HUES48 (cell line): ENCODE measurements around the gene BCAS1.

ENCODE experiments used
- H3K27ac ChIP-seq: one replicate; pipeline ENCODE4 v1.7.0; 2013; ENCODE audit warnings: low read depth, low read length, inconsistent platforms
- H3K27me3 ChIP-seq: 2 replicates; pipeline ENCODE4 v1.6.1; 2013; ENCODE audit warnings: mild to moderate bottlenecking, low read length; ENCODE audit not compliant: control insufficient read depth, insufficient read depth
- H3K36me3 ChIP-seq: 2 replicates; pipeline ENCODE4 v1.6.1; 2013; ENCODE audit warnings: low read length; ENCODE audit not compliant: control insufficient read depth, insufficient read depth
- H3K4me1 ChIP-seq: 2 replicates; pipeline ENCODE4 v1.6.1; 2013; ENCODE audit warnings: mild to moderate bottlenecking, low read length; ENCODE audit not compliant: control insufficient read depth, insufficient read depth
- H3K4me3 ChIP-seq: 2 replicates; pipeline ENCODE4 v1.5.1; 2013; ENCODE audit warnings: mild to moderate bottlenecking, low read depth, low read length
- H3K9ac ChIP-seq: 2 replicates; pipeline ENCODE4 v1.6.1; 2013; ENCODE audit warnings: mild to moderate bottlenecking, low read depth, low read length, moderate library complexity
- H3K9me3 ChIP-seq: 2 replicates; pipeline ENCODE4 v1.6.1; 2013; ENCODE audit warnings: low read length; ENCODE audit not compliant: control insufficient read depth, insufficient read depth

Gene BCAS1

DNA sequence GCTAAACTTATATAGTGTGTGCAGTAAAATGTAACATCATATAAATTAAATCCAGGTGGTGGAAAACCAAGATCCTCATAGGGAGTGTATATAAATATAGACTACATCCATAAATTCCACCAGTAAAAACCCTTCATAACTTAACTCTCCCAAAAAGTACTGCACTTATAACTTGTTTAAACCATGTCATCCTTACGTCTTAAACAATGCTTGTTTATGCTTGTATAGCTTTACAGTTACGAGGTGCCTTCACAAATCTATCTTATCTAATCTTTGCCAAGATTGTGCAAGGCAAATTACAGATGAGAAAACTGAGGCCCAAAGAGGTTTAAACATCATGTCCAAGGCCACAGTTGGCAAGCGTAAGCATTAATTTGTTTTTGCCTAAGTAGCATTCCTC, 71.3 kb downstream of the BCAS1 start:
- Histone ChIP-seq H3K4me1 (no peaks in the 10 kb centered on the region), H3K9ac (no peak overlapping the region), H3K36me3 (no peaks in the 10 kb centered on the region), H3K27me3 (no peaks in the 10 kb centered on the region), H3K9me3 (no peaks in the 10 kb centered on the region), H3K4me3 (no peak overlapping the region), H3K27ac (no peak overlapping the region)

DNA sequence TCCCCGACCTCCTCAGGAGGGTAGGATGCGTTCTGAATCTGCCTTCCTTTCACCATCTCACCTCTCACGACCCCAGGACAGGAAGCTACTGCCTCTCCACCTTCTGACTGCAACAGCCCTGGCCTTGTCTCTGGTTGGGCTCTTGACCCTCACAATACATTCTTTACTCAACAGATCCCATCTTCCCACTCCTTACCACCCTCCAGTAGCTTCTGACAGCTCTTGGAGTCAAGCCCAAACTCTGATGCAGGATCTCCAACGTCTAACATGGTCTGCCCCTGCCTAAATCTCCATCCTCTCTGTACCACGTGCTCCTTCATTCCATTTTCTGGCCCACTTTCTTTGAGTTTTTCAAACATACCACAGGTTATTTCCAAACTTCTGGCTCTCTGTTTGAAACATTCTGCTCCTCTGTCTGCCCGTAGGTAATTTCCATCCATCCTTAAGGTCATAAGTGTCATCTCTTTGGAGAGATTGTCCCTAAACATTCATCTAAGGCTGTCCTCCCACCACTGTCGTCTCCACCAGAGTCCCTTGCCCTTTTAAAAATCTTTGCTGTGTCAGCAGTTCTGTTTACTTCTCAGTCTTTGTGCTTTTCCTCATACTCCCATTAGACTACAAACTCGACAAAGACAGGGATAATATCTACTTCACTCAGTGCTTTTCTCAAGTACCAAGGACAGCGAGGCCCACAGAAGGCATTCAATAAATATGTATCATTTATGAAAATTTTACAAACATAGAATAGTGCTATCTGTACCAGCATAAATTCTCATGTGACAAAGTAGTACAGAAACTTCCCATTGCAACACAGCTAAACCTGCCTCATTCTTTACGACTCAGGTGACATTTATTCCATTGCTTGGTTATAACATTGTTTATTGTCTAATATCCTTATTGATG, 73.6 kb downstream of the BCAS1 start:
- Histone ChIP-seq H3K4me1 (no peaks in the 10 kb centered on the region), H3K36me3 (no peaks in the 10 kb centered on the region), H3K4me3 (no peak overlapping the region), H3K27me3 (no peaks in the 10 kb centered on the region), H3K9ac (no peak overlapping the region), H3K9me3 (no peaks in the 10 kb centered on the region), H3K27ac (no peak overlapping the region)

DNA sequence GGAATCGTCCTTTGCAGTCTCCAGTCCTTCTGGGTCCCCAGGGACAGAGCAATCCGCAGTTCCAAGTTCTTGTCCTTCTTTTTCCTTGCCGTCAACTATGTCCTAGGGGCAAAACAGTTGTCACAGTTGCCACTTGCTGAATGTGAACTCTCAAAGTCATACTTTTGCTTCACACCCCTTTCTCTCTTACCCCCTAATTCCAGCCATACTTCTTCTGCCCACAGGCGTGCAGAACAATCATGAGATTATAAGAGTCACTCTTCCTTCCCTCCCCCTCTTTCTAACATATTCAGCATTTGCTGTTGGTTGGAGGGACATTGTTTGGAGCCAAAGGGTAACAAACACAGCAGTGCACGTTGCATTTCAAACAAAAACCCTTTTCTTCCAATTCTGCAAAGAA, 74.4 kb downstream of the BCAS1 start:
- Histone ChIP-seq H3K9ac (no peak overlapping the region), H3K9me3 (no peaks in the 10 kb centered on the region), H3K36me3 (no peaks in the 10 kb centered on the region), H3K27me3 (no peaks in the 10 kb centered on the region), H3K4me3 (no peak overlapping the region), H3K27ac (no peak overlapping the region), H3K4me1 (no peaks in the 10 kb centered on the region)

DNA sequence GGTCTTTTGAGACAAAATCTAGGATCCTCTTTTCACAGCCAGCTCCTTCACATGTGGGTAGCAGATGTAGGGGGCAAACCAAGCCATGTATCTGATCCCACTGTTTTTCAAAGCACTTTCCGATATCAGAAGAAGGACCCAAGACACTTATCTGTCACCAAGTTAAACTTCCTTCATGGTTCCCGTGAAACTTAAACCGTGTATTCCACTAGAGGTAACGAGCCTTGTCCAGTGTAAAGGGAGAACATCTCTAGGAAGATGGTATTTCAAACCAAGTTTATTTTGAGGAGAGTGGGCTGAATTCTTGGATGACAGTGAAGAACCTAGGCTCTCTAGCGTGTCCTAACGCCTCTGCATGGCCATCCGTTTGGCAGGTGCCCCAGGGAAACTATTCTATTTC, 76.3 kb downstream of the BCAS1 start:
- no peak overlapping the region for H3K9ac ChIP-seq
- no peaks in the 10 kb centered on the region for H3K9me3 ChIP-seq
- no peaks in the 10 kb centered on the region for H3K27me3 ChIP-seq
- no peaks in the 10 kb centered on the region for H3K4me1 ChIP-seq
- H3K4me3 ChIP-seq, result no peak overlapping the region
- H3K36me3 ChIP-seq, result no peaks in the 10 kb centered on the region
- H3K27ac ChIP-seq, result no peak overlapping the region

DNA sequence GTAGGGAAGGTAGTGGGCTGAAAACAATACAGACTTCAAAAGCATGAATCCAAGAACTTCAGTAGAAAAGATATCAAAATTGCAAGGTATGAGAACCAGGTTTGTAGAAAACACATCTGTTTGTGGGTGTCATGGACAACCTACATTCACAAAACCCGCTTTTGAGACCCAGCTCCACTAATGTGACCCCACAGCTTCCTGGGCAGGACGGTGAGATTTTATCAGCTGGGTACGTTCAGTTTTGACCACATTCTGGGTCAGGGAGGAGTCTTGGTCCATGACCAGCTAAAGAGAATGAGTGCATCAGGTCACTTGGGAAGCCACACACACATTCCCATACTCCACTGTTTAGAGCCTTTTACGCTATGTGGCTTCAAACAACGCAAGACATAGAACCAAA, 77.1 kb downstream of the BCAS1 start:
- Histone ChIP-seq H3K27ac (no peak overlapping the region), H3K27me3 (no peaks in the 10 kb centered on the region), H3K9ac (no peak overlapping the region), H3K4me3 (no peak overlapping the region), H3K9me3 (no peaks in the 10 kb centered on the region), H3K4me1 (no peaks in the 10 kb centered on the region), H3K36me3 (no peaks in the 10 kb centered on the region)

DNA sequence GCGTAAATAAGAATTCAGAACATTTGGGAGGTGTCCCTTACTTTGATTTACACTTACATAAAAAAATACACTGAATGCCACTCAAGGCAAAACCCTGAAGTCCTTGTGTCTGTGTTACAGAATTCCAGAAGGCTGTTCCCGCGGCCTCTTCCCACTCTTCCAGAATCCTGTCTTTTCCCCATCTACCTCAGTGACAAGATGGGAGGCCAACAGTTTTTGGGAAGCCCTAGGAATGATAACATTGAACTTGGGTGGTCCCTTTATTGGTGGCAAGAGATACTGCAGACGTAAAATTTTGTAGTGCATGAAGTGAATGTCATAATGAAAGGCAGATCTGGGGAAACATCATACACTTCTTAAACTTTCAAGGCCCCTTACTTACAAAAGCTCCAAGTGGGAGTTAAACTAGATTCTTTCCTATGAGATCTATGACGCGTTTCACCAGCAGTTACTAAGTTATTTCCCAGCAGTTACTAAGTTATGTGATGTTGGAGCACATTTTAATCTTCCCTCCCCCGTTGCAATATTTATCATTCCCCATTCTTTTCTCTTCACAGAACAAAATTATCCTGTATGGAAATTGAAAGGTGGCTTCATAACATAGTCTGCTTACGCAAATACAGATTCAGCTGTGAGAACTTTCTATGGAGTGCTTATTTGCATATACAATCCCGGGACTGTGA, 79.5 kb downstream of the BCAS1 start:
- no peak overlapping the region for H3K9ac ChIP-seq
- no peaks in the 10 kb centered on the region for H3K9me3 ChIP-seq
- H3K4me3 ChIP-seq, result no peak overlapping the region
- H3K27ac ChIP-seq, result no peak overlapping the region
- no peaks in the 10 kb centered on the region for H3K27me3 ChIP-seq
- no peaks in the 10 kb centered on the region for H3K4me1 ChIP-seq
- no peaks in the 10 kb centered on the region for H3K36me3 ChIP-seq

DNA sequence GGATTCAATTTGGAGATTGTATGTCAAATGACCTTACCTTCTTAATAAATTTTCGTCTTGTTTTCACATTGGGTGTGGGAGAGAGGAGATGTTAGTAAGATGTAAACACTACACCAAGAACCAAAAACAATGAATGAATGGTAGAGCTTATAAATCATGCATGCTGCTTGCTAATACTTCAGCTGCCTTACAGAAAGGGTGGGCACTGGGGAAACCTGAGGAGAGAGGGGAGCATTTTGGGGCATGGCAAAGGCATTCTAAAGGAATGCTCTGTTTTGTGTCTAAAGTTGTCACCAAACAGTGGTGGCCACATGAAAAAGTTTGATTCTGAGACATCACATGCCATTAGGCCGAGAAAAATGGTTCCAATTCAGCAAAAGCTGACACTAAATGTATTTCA, 80.4 kb downstream of the BCAS1 start:
- H3K9me3 ChIP-seq, result no peaks in the 10 kb centered on the region
- no peak overlapping the region for H3K9ac ChIP-seq
- H3K36me3 ChIP-seq, result no peaks in the 10 kb centered on the region
- H3K4me3 ChIP-seq, result no peak overlapping the region
- H3K27me3 ChIP-seq, result no peaks in the 10 kb centered on the region
- H3K4me1 ChIP-seq, result no peaks in the 10 kb centered on the region
- no peak overlapping the region for H3K27ac ChIP-seq

DNA sequence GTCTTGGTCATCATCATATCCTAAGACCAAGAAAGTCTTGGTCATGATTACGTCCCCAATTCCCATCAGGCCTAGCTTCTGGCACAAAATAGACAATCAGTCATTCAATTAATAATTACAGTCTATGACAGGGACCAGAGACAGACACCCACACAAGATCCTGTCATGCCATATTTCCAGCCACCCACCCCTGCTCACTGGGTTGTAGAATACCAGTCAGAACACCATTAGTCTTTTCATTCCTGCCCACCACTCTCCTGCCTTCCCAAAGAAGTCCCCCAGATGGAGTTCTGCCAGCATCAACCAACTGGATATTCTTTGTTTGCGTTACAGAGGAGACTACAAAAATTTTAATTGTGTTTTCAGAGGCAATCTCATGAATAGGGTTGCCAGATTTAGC, 81.0 kb downstream of the BCAS1 start:
- Histone ChIP-seq H3K4me1 (no peaks in the 10 kb centered on the region), H3K9ac (no peak overlapping the region), H3K27ac (no peak overlapping the region), H3K4me3 (no peak overlapping the region), H3K9me3 (no peaks in the 10 kb centered on the region), H3K36me3 (no peaks in the 10 kb centered on the region), H3K27me3 (no peaks in the 10 kb centered on the region)

DNA sequence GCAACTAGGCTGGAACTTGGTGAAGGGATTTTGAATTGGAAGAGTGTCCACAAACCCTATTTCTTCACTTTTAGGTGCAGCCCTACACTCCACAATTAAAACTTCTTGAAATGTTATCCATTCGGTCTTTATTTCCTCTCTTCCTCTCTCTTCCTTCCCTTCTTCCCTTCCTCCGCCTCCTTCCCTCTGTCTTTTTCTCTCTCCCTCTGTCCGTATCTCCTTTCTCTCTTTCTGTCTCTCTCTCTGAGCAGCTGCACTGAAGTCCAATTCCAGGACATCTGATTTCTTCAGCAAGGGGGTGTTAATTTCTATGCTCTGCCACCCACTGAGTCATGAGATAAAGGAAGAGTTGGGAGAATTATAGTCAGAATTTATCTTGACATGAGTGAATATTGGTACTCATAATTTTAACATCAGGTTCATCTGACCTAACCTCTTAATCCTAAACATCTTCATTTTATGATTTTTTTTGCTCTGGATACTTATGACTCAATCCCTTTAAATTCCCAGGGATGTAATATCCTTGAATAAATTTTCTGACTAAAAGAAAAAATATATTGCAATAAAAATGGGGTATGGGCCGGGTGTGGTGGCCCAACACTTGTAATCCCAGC, 84.2 kb downstream of the BCAS1 start:
- Histone ChIP-seq H3K27ac (no peak overlapping the region), H3K4me3 (no peak overlapping the region), H3K27me3 (no peaks in the 10 kb centered on the region), H3K9ac (no peak overlapping the region), H3K36me3 (no peaks in the 10 kb centered on the region), H3K4me1 (no peaks in the 10 kb centered on the region), H3K9me3 (no peaks in the 10 kb centered on the region)

DNA sequence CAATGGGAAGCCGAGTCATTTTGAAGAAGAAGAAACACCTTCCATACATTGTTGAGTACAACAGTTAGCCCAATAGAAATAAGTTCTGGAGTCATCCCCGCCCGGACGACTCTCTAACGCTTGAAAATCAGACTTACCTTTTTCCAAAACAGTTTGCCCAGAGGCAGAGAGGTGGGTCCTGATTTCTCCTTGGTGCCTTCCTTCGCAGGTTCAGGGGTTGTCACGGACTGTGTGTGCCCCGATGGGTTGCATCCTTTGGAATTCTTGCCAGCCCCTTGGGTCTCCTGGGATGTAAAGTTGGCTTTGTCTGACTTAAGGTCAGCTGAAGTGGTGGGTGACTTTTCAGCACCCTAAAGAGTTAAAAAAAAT, 85.3 kb downstream of the BCAS1 start:
- Histone ChIP-seq H3K27me3 (no peaks in the 10 kb centered on the region), H3K9ac (no peak overlapping the region), H3K4me3 (no peak overlapping the region), H3K36me3 (no peaks in the 10 kb centered on the region), H3K27ac (no peak overlapping the region), H3K9me3 (no peaks in the 10 kb centered on the region), H3K4me1 (no peaks in the 10 kb centered on the region)
